ENCODE measurements around the gene TTC33. TPM values are rescaled to one million over a fixed set of nuclear protein-coding genes. Genes with fewer than 3 reads are reported as not detected.
"Not testable (repeated sequence)": the region's sequence is repeated elsewhere in the genome, so short reads cannot be mapped to it uniquely, and the experiment has no call there.

TTC33 gene
- total RNA-seq, 1 donor from 2014 or later, result 52.5 TPM

DNA sequence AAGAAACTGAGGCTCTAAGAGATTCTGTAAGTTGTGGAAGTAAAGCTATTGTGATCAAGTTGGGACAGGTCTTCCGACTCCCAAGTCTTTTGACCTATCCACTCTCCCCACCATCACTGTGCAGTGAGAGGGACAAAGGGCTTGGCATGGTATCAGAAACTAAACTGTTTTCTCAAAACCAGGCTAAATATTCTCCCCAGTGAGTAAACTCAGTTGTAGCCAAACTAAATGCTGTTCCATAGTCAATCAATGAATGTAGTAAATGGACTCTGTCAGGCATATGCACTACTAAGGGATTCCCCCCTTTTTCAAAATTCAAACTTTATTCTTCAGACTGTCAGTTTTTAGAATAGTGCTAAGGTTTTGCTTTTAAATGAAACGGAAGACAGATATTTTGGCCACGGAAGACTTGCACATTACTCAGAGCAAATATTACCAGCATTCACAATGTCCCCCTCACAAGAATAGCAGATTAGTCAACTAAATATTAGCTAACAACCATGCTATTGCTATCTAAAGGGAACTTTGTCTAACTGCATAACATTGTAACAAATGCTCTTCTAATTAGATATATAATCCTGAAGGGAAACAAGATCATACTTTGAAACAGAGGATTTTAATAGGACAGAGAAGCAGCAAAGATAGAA, 35.3 kb upstream of the TTC33 start:
- peaks cover 2% of the 10 kb centered on the region for H3K4me1 Mint-ChIP-seq
- Histone ChIP-seq H3K4me1 (no peaks in the 10 kb centered on the region), H3K4me3 (no peak overlapping the region), H3K36me3 (peaks cover 7% of the 10 kb centered on the region), H3K79me2 (ENCODE audit: low read depth) (peaks cover 100% of the 10 kb centered on the region), H3K9ac (no peak overlapping the region), H3K27ac (no peak overlapping the region), H3F3A (ENCODE audit: low read depth) (no peaks in the 10 kb centered on the region), H4K20me1 (ENCODE audit: low read depth) (peaks cover 45% of the 10 kb centered on the region), H3K27me3 (no peaks in the 10 kb centered on the region), H2AFZ (replicated peaks) (no peak overlapping the region), H3K9me3 (ENCODE audit: low read depth) (peaks cover 7% of the 10 kb centered on the region), H3K4me2 (no peak overlapping the region)
- DNase-seq (ENCODE audit: low spot score), result no peak
- no peak for TF ChIP-seq EZH2phosphoT487 (IDR thresholded peaks at IDR 0.05)
- TF ChIP-seq EZH2 (IDR thresholded peaks at IDR 0.05), result no peak
- TF ChIP-seq, protein P1, sequence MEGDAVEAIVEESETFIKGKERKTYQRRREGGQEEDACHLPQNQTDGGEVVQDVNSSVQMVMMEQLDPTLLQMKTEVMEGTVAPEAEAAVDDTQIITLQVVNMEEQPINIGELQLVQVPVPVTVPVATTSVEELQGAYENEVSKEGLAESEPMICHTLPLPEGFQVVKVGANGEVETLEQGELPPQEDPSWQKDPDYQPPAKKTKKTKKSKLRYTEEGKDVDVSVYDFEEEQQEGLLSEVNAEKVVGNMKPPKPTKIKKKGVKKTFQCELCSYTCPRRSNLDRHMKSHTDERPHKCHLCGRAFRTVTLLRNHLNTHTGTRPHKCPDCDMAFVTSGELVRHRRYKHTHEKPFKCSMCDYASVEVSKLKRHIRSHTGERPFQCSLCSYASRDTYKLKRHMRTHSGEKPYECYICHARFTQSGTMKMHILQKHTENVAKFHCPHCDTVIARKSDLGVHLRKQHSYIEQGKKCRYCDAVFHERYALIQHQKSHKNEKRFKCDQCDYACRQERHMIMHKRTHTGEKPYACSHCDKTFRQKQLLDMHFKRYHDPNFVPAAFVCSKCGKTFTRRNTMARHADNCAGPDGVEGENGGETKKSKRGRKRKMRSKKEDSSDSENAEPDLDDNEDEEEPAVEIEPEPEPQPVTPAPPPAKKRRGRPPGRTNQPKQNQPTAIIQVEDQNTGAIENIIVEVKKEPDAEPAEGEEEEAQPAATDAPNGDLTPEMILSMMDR (IDR thresholded peaks at IDR 0.05), result no peak
- H3K27ac Mint-ChIP-seq, result no peak overlapping the region
- peaks cover 54% of the 10 kb centered on the region for H3K36me3 Mint-ChIP-seq
- peaks cover 44% of the 10 kb centered on the region for H3K9me3 Mint-ChIP-seq
- no peak overlapping the region for H3K4me3 Mint-ChIP-seq
- H3K27me3 Mint-ChIP-seq (ENCODE audit: insufficient read depth, low read depth), result no peaks in the 10 kb centered on the region

DNA sequence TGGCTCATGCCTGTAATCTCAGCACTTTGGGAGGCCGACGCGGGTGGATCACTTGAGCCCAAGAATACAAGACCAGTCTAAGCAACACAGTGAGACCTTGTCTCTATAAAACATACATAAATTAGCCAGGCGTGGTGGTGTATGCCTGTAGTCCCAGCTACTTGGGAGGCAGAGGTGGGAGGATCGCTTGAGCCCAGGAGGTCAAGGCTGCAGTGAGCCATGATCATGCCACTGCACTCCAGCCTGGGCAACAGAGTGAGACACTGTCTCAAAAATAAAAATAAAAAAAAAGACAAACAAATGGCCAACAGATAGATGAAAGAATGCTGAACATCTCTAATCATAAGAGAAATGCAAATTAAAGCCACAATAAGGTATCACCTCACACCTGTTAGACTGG, 33.2 kb upstream of the TTC33 start:
- not testable (repeated sequence) for H3K4me3 Mint-ChIP-seq; H2AFZ ChIP-seq (replicated peaks); H3K4me1 Mint-ChIP-seq; H3K27me3 Mint-ChIP-seq (ENCODE audit: insufficient read depth, low read depth); H3K4me2 ChIP-seq; H3K9me3 ChIP-seq (ENCODE audit: low read depth); H3K27ac ChIP-seq; DNase-seq (ENCODE audit: low spot score); H3K4me1 ChIP-seq; H3K27ac Mint-ChIP-seq; H3K9ac ChIP-seq; H3K36me3 ChIP-seq; H3F3A ChIP-seq (ENCODE audit: low read depth); H3K4me3 ChIP-seq; H3K27me3 ChIP-seq
- peaks cover 43% of the 10 kb centered on the region for H4K20me1 ChIP-seq (ENCODE audit: low read depth)
- H3K79me2 ChIP-seq (ENCODE audit: low read depth), result peaks cover 100% of the 10 kb centered on the region
- Mint-ChIP-seq H3K36me3 (peaks cover 47% of the 10 kb centered on the region), H3K9me3 (peaks cover 46% of the 10 kb centered on the region)

DNA sequence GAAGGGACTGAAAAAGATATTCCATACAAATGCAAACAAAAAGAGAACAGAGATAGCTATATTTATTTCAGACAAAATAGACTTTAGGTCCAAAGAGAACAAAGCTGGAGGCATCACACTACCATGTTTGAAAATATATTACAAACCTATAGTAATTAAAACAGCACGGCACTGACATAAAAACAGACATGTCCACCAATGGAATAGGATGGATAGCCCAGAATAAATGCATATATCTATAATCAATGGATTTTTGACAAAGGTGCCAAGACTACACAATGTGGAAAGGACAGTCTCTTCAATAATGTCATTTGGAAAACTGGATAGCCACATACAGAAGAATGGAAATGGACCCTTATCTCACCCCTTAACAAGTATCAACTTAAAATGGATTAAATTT, 32.2 kb upstream of the TTC33 start:
- Histone ChIP-seq H3K79me2 (ENCODE audit: low read depth) (peaks cover 100% of the 10 kb centered on the region), H4K20me1 (ENCODE audit: low read depth) (peaks cover 40% of the 10 kb centered on the region)

DNA sequence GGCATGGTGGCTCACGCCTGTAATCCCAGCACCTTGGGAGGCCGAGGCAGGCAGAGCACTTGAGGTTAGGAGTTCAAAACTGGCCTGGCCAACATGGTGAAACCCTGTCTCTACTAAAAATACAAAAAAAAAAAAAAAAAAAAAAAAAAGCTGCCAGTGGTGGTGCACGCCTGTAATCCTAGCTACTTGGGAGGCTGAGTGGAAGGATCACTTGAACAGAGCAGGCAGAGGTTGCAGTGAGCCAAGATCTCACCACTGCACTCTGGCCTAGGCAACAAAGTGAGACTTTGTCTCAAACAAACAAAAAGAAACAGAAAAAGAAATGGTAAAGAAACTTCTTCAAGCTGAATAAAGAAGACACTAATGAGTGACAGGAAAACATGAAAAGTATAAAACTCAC, 30.9 kb upstream of the TTC33 start:
- not testable (repeated sequence) for H3F3A ChIP-seq (ENCODE audit: low read depth); H3K4me1 ChIP-seq; H3K9me3 ChIP-seq (ENCODE audit: low read depth); H3K27ac ChIP-seq; H3K27ac Mint-ChIP-seq; H3K36me3 ChIP-seq; H3K9ac ChIP-seq; H3K4me1 Mint-ChIP-seq; H3K4me2 ChIP-seq; H3K27me3 Mint-ChIP-seq (ENCODE audit: insufficient read depth, low read depth); H3K4me3 Mint-ChIP-seq; H3K4me3 ChIP-seq; DNase-seq (ENCODE audit: low spot score); H3K27me3 ChIP-seq; H2AFZ ChIP-seq (replicated peaks)
- Mint-ChIP-seq H3K9me3 (peaks cover 38% of the 10 kb centered on the region), H3K36me3 (peaks cover 37% of the 10 kb centered on the region)
- Histone ChIP-seq H4K20me1 (ENCODE audit: low read depth) (peaks cover 43% of the 10 kb centered on the region), H3K79me2 (ENCODE audit: low read depth) (peaks cover 100% of the 10 kb centered on the region)

More for the DNA sequence above, 32.2 kb upstream of the TTC33 start:
- H3K9me3 Mint-ChIP-seq, result peaks cover 39% of the 10 kb centered on the region
- H3K9ac ChIP-seq, result no peak overlapping the region
- DNase-seq (ENCODE audit: low spot score), result no peak
- no peaks in the 10 kb centered on the region for H3K27me3 ChIP-seq
- H3K27me3 Mint-ChIP-seq (ENCODE audit: insufficient read depth, low read depth), result no peaks in the 10 kb centered on the region
- no peaks in the 10 kb centered on the region for H3F3A ChIP-seq (ENCODE audit: low read depth)
- H3K36me3 ChIP-seq, result peaks cover 7% of the 10 kb centered on the region
- H3K9me3 ChIP-seq (ENCODE audit: low read depth), result peaks cover 7% of the 10 kb centered on the region
- no peak overlapping the region for H3K4me3 Mint-ChIP-seq
- TF ChIP-seq EZH2phosphoT487 (IDR thresholded peaks at IDR 0.05), result no peak
- TF ChIP-seq, protein P1 (IDR thresholded peaks at IDR 0.05), result no peak
- no peak for TF ChIP-seq EZH2 (IDR thresholded peaks at IDR 0.05)
- no peak overlapping the region for H3K27ac Mint-ChIP-seq
- H3K4me1 ChIP-seq, result no peaks in the 10 kb centered on the region
- H3K4me1 Mint-ChIP-seq, result no peaks in the 10 kb centered on the region
- no peak overlapping the region for H3K4me2 ChIP-seq
- no peak overlapping the region for H3K4me3 ChIP-seq
- H3K27ac ChIP-seq, result no peak overlapping the region
- no peak overlapping the region for H2AFZ ChIP-seq (replicated peaks)
- H3K36me3 Mint-ChIP-seq, result peaks cover 37% of the 10 kb centered on the region
